Measurements from ENCODE around the gene ABHD17C. TPM values are rescaled to one million over a fixed set of nuclear protein-coding genes. Genes with fewer than 3 reads are reported as not detected.
"Not testable (repeated sequence)": the region's sequence is repeated elsewhere in the genome, so short reads cannot be mapped to it uniquely, and the experiment has no call there.

ABHD17C gene
- polyA plus RNA-seq (ENCODE audit: insufficient read length in 10 of 10) = 10 to 100 TPM in 1 of 10 donors, 1 to 10 TPM in 9; 4.5 to 10.8 (median 5.7) TPM
- long read RNA-seq, donor 1, partial matches to known transcripts = 0 of 1 reads
- long read RNA-seq, donor 1, other reads (novel, unspliced or antisense) = 0 of 1 reads
- long read RNA-seq, donor 2, partial matches to known transcripts = 0 of 1 reads
- long read RNA-seq, donor 2, other reads (novel, unspliced or antisense) = 0 of 1 reads
- long read RNA-seq, donor 3 = 0 reads
- long read RNA-seq, donor 4, partial matches to known transcripts = 0 of 1 reads
- long read RNA-seq, donor 4, other reads (novel, unspliced or antisense) = 0 of 1 reads
- long read RNA-seq, donor 5, partial matches to known transcripts = 0 of 2 reads
- long read RNA-seq, donor 5, other reads (novel, unspliced or antisense) = 0 of 2 reads
- long read RNA-seq, donor 6, partial matches to known transcripts = 0 of 1 reads
- long read RNA-seq, donor 6, other reads (novel, unspliced or antisense) = 0 of 1 reads
- long read RNA-seq, donor 7, partial matches to known transcripts = 0 of 3 reads
- long read RNA-seq, donor 7, other reads (novel, unspliced or antisense) = 0 of 3 reads
- long read RNA-seq, donor 8, transcript ABHD17C-201 (3 exons, 2,368 nt) = major isoform, 5 of 5 reads
- long read RNA-seq, donor 8, partial matches to known transcripts = 0 of 5 reads
- long read RNA-seq, donor 8, other reads (novel, unspliced or antisense) = 0 of 5 reads
- long read RNA-seq, donor 9 = 0 reads

GRCh38 chr15:80695099-80695910 lies at the start of gene ABHD17C:
ABHD17C (plus strand) TSS chr15:80695310; CDS start chr15:80695430, 120 bp downstream.
- DNase-seq = peak; percentile 40 to 89 (median 75)

GRCh38 chr15:80645494-80646065 lies 49.5 kb upstream of the ABHD17C start:
- no peak for DNase-seq

GRCh38 chr15:80647424-80647823 lies 47.7 kb upstream of the ABHD17C start:
- DNase-seq = not testable (repeated sequence)

GRCh38 chr15:80654299-80654698 lies 40.8 kb upstream of the ABHD17C start:
- DNase-seq = no peak

GRCh38 chr15:80659375-80659774 lies 35.7 kb upstream of the ABHD17C start:
- no peak for DNase-seq

- peak in 1 of 3 donors; percentile 13 for DNase-seq
Measured at GRCh38 chr15:80660119-80660518, 35.0 kb upstream of the ABHD17C start.

- no peak for DNase-seq
Measured at GRCh38 chr15:80662129-80662528, 33.0 kb upstream of the ABHD17C start.

- DNase-seq = no peak
Measured at GRCh38 chr15:80662757-80663553, 32.2 kb upstream of the ABHD17C start.

- DNase-seq = no peak
Measured at GRCh38 chr15:80665151-80665550, 30.0 kb upstream of the ABHD17C start.

- no peak for DNase-seq
Measured at GRCh38 chr15:80667936-80668335, 27.2 kb upstream of the ABHD17C start.

GRCh38 chr15:80668546-80669236 lies 26.4 kb upstream of the ABHD17C start:
- DNase-seq = no peak

GRCh38 chr15:80669663-80670273 lies 25.3 kb upstream of the ABHD17C start:
- peak in 2 of 3 donors; percentile 50 to 53 for DNase-seq

- no peak for DNase-seq
Measured at GRCh38 chr15:80673561-80674244, 21.4 kb upstream of the ABHD17C start.

GRCh38 chr15:80674245-80674614 lies 20.9 kb upstream of the ABHD17C start:
- no peak for DNase-seq

GRCh38 chr15:80677041-80677440 lies 18.1 kb upstream of the ABHD17C start:
- DNase-seq = no peak

GRCh38 chr15:80679167-80679803 lies 15.8 kb upstream of the ABHD17C start:
- DNase-seq = no peak

GRCh38 chr15:80679804-80680175 lies 15.3 kb upstream of the ABHD17C start:
- no peak for DNase-seq

- no peak for DNase-seq
Measured at GRCh38 chr15:80682201-80682600, 12.9 kb upstream of the ABHD17C start.

- DNase-seq = no peak
Measured at GRCh38 chr15:80684697-80685096, 10.4 kb upstream of the ABHD17C start.
